Globus pallidus (tissue), 1 donor: ENCODE measurements around the gene LRRFIP2.

Experiments used
- DNase-seq: peaks from one replicate; pipeline ENCODE4 v3.0.0-alpha.2; 2015; ENCODE audit warnings: low spot score

Gene LRRFIP2

GRCh38 chr3:37115446-37115845 is 58.9 kb downstream of the LRRFIP2 start:
- DNase-seq = no peak

- no peak for DNase-seq
Observed at GRCh38 chr3:37114251-37115145, 59.9 kb downstream of the LRRFIP2 start.

GRCh38 chr3:37112987-37113386 is 61.4 kb downstream of the LRRFIP2 start:
- DNase-seq = no peak

GRCh38 chr3:37111199-37111598 is 63.2 kb downstream of the LRRFIP2 start:
- DNase-seq = no peak

GRCh38 chr3:37107846-37108245 is 66.5 kb downstream of the LRRFIP2 start:
- no peak for DNase-seq

- no peak for DNase-seq
Observed at GRCh38 chr3:37103103-37103808, 71.1 kb downstream of the LRRFIP2 start.

- no peak for DNase-seq
Observed at GRCh38 chr3:37100411-37100810, 74.0 kb downstream of the LRRFIP2 start.

- no peak for DNase-seq
Observed at GRCh38 chr3:37099469-37099868, 74.9 kb downstream of the LRRFIP2 start.

GRCh38 chr3:37098884-37099283 is 75.5 kb downstream of the LRRFIP2 start:
- DNase-seq = no peak

- no peak for DNase-seq
Observed at GRCh38 chr3:37097776-37098175, 76.6 kb downstream of the LRRFIP2 start.

GRCh38 chr3:37096975-37097374 is 77.4 kb downstream of the LRRFIP2 start:
- DNase-seq = no peak

GRCh38 chr3:37096288-37096687 is 78.1 kb downstream of the LRRFIP2 start:
- DNase-seq = no peak

- no peak for DNase-seq
Observed at GRCh38 chr3:37094636-37095035, 79.7 kb downstream of the LRRFIP2 start.

- no peak for DNase-seq
Observed at GRCh38 chr3:37093481-37093880, 80.9 kb downstream of the LRRFIP2 start.

GRCh38 chr3:37092484-37092883 is 81.9 kb downstream of the LRRFIP2 start:
- DNase-seq = no peak

GRCh38 chr3:37087870-37088269 is 86.5 kb downstream of the LRRFIP2 start:
- DNase-seq = no peak

- no peak for DNase-seq
Observed at GRCh38 chr3:37086918-37087317, 87.5 kb downstream of the LRRFIP2 start.

- no peak for DNase-seq
Observed at GRCh38 chr3:37082317-37082716, 92.1 kb downstream of the LRRFIP2 start.

- no peak for DNase-seq
Observed at GRCh38 chr3:37075955-37076354, 98.4 kb downstream of the LRRFIP2 start.

- no peak for DNase-seq
Observed at GRCh38 chr3:37074178-37074577, 100.2 kb downstream of the LRRFIP2 start.

- DNase-seq = no peak
Observed at GRCh38 chr3:37072892-37073291, 101.5 kb downstream of the LRRFIP2 start.

- DNase-seq = no peak
Observed at GRCh38 chr3:37071921-37072320, 102.5 kb downstream of the LRRFIP2 start.

GRCh38 chr3:37068031-37068430 is 106.4 kb downstream of the LRRFIP2 start:
- DNase-seq = no peak
